H9 (cell line): ENCODE measurements around the gene POLR2H. TPM values are rescaled to one million over a fixed set of nuclear protein-coding genes. Genes with fewer than 3 reads are reported as not detected.

Experiments
- DNase-seq: peaks from one replicate; pipeline ENCODE4 v3.0.0-alpha.2; 2017
- H2AFZ ChIP-seq: one replicate; pipeline ENCODE4 v1.6.1; 2013; ENCODE audit warnings: mild to moderate bottlenecking, low read length, control low read depth, moderate library complexity
- H2AK5ac ChIP-seq: 2 replicates; pipeline ENCODE4 v1.6.1; 2013; ENCODE audit warnings: low read length, control low read depth, mixed read lengths; ENCODE audit not compliant: insufficient read length
- H2BK120ac ChIP-seq: one replicate; pipeline ENCODE4 v1.6.1; 2013; ENCODE audit warnings: low read depth, mild to moderate bottlenecking, low read length, control low read depth, inconsistent platforms; ENCODE audit not compliant: poor library complexity, severe bottlenecking
- H2BK12ac ChIP-seq: 2 replicates; pipeline ENCODE4 v1.6.1; 2013; ENCODE audit warnings: low read length, control low read depth, mixed read lengths, low read depth; ENCODE audit not compliant: insufficient read length
- H2BK15ac ChIP-seq: 2 replicates; pipeline ENCODE4 v1.6.1; 2013; ENCODE audit warnings: low read depth, low read length, control low read depth
- H2BK20ac ChIP-seq: one replicate; pipeline ENCODE4 v1.6.1; 2013; ENCODE audit warnings: low read depth, mild to moderate bottlenecking, low read length, control low read depth, inconsistent platforms; ENCODE audit not compliant: poor library complexity, severe bottlenecking
- H2BK5ac ChIP-seq: 2 replicates; pipeline ENCODE4 v1.6.1; 2013; ENCODE audit warnings: low read length, control low read depth, mixed read lengths; ENCODE audit not compliant: insufficient read length
- H3K14ac ChIP-seq: 2 replicates; pipeline ENCODE4 v1.6.1; 2013; ENCODE audit warnings: low read length, control low read depth; ENCODE audit not compliant: insufficient read depth
- H3K18ac ChIP-seq: 2 replicates; pipeline ENCODE4 v1.6.1; 2013; ENCODE audit warnings: low read depth, mild to moderate bottlenecking, mixed read lengths, low read length, control low read depth; ENCODE audit not compliant: insufficient read length
- H3K23ac ChIP-seq: 2 replicates; pipeline ENCODE4 v1.6.1; 2013; ENCODE audit warnings: low read length, control low read depth, mixed read lengths, low read depth; ENCODE audit not compliant: insufficient read length
- H3K23me2 ChIP-seq: 2 replicates; pipeline ENCODE4 v1.6.1; 2013; ENCODE audit warnings: low read depth, mild to moderate bottlenecking, mixed read lengths, low read length, control low read depth; ENCODE audit not compliant: insufficient read length, poor library complexity, severe bottlenecking
- H3K27ac ChIP-seq: 2 replicates; pipeline ENCODE4 v1.5.1; 2013; ENCODE audit warnings: low read length, control low read depth, mixed read lengths, low read depth; ENCODE audit not compliant: insufficient read length
- H3K27me3 ChIP-seq: 2 replicates; pipeline ENCODE4 v1.6.1; 2013; ENCODE audit warnings: low read length, control low read depth, inconsistent platforms; ENCODE audit not compliant: insufficient read depth
- H3K4ac ChIP-seq: 2 replicates; pipeline ENCODE4 v1.6.1; 2013; ENCODE audit warnings: low read depth, mild to moderate bottlenecking, control low read depth, inconsistent platforms, low read length, moderate library complexity
- H3K4me1 ChIP-seq: 2 replicates; pipeline ENCODE4 v1.6.1; 2013; ENCODE audit warnings: low read length, control low read depth, inconsistent platforms; ENCODE audit not compliant: insufficient read depth
- H3K4me2 ChIP-seq: 2 replicates; pipeline ENCODE4 v1.6.1; 2013; ENCODE audit warnings: low read length, control low read depth, mixed read lengths; ENCODE audit not compliant: insufficient read length, insufficient read depth
- H3K56ac ChIP-seq: 2 replicates; pipeline ENCODE4 v1.6.1; 2013; ENCODE audit warnings: low read depth, mild to moderate bottlenecking, mixed read lengths, low read length, control low read depth; ENCODE audit not compliant: insufficient read length
- H3K79me1 ChIP-seq: 2 replicates; pipeline ENCODE4 v1.6.1; 2013; ENCODE audit warnings: low read depth, mild to moderate bottlenecking, moderate library complexity, low read length, control low read depth, inconsistent platforms; ENCODE audit not compliant: insufficient read depth, poor library complexity, severe bottlenecking
- H3K79me2 ChIP-seq: 2 replicates; pipeline ENCODE4 v1.6.1; 2013; ENCODE audit warnings: low read length, control low read depth, inconsistent platforms; ENCODE audit not compliant: insufficient read depth
- H3K9ac ChIP-seq: 2 replicates; pipeline ENCODE4 v1.6.1; 2013; ENCODE audit warnings: low read length, control low read depth, mixed read lengths; ENCODE audit not compliant: insufficient read length; ENCODE audit errors: extremely low read depth
- H3K9me3 ChIP-seq: one replicate; pipeline ENCODE4 v1.6.1; 2013; ENCODE audit warnings: low read depth, low read length, inconsistent platforms; ENCODE audit not compliant: control insufficient read depth
- H3T11ph ChIP-seq: one replicate; pipeline ENCODE4 v1.6.1; 2013; ENCODE audit warnings: mild to moderate bottlenecking, low read length, control low read depth, inconsistent platforms
- H4K20me1 ChIP-seq: one replicate; pipeline ENCODE4 v1.6.1; 2013; ENCODE audit not compliant: control insufficient read depth, insufficient read length, insufficient read depth
- H4K5ac ChIP-seq: 2 replicates; pipeline ENCODE4 v1.6.1; 2013; ENCODE audit warnings: low read depth, mild to moderate bottlenecking, mixed read lengths, low read length, control low read depth; ENCODE audit not compliant: insufficient read length
- H4K8ac ChIP-seq: replicated peaks from 2 replicates; pipeline ENCODE4 v1.6.1; 2013; ENCODE audit warnings: low read length, control low read depth, mixed read lengths, low read depth; ENCODE audit not compliant: insufficient read length
- H4K91ac ChIP-seq: 2 replicates; pipeline ENCODE4 v1.6.1; 2013; ENCODE audit warnings: low read depth, mild to moderate bottlenecking, moderate library complexity, mixed read lengths, low read length, control low read depth; ENCODE audit not compliant: insufficient read length
- H3K27ac Mint-ChIP-seq, 3 experiments: 2 replicates in 2 of 3; 3 replicates in 1 of 3; pipeline ENCODE4 v1.8.0; 2020 to 2021; ENCODE audit warnings: mixed read lengths in 3 of 3, mild to moderate bottlenecking in 1 of 3, moderate library complexity in 1 of 3
- H3K27me3 Mint-ChIP-seq: 2 replicates; pipeline ENCODE4 v1.8.0; 2021; ENCODE audit warnings: low read depth, mild to moderate bottlenecking, moderate library complexity, mixed read lengths
- H3K36me3 Mint-ChIP-seq, 3 experiments: 2 replicates in 2 of 3; 3 replicates in 1 of 3; pipeline ENCODE4 v1.8.0; 2020 to 2021; ENCODE audit warnings: low read depth in 3 of 3, mixed read lengths in 3 of 3; ENCODE audit not compliant: insufficient read depth in 1 of 3
- H3K4me1 Mint-ChIP-seq, 2 experiments: 2 replicates each; pipeline ENCODE4 v1.8.0; 2020; ENCODE audit warnings: mixed read lengths in 2 of 2
- H3K4me3 Mint-ChIP-seq, 2 experiments: 2 replicates in 1 of 2; 3 replicates in 1 of 2; pipeline ENCODE4 v1.8.0; 2020 to 2021; ENCODE audit warnings: mild to moderate bottlenecking in 2 of 2, mixed read lengths in 2 of 2, moderate library complexity in 1 of 2
- H3K9me3 Mint-ChIP-seq, 2 experiments: 2 replicates in 1 of 2; 3 replicates in 1 of 2; pipeline ENCODE4 v1.8.0; 2020; ENCODE audit warnings: mild to moderate bottlenecking in 2 of 2, mixed read lengths in 2 of 2, moderate library complexity in 1 of 2
- WGBS: extraction: QIAGEN DNeasy Blood & Tissue Kit; methylation state at CpG from one replicate; pipeline ENCODE4 v1.1.7; 2013; ENCODE audit warnings: missing lambda C conversion rate, low lambda C conversion rate, mixed read lengths; ENCODE audit not compliant: insufficient read length; ENCODE audit errors: extremely low coverage; 5-methylcytosine and 5-hydroxymethylcytosine counted together
- total RNA-seq: library from RNA; stranded (reverse); gene quantifications from 2 replicates; pipeline ENCODE4 v1.2.1, GENCODE V29; 2021
- TF ChIP-seq, protein P1 (sequence below): fragments of 200-600 bp; sonication (generic); conservative IDR thresholded peaks from 3 replicates; pipeline ENCODE4 v1.8.0; 2021; ENCODE audit warnings: antibody characterized with exemption, mild to moderate bottlenecking

Gene POLR2H
- total RNA-seq, 1 experiment from 2014 or later, result 115 TPM

DNA sequence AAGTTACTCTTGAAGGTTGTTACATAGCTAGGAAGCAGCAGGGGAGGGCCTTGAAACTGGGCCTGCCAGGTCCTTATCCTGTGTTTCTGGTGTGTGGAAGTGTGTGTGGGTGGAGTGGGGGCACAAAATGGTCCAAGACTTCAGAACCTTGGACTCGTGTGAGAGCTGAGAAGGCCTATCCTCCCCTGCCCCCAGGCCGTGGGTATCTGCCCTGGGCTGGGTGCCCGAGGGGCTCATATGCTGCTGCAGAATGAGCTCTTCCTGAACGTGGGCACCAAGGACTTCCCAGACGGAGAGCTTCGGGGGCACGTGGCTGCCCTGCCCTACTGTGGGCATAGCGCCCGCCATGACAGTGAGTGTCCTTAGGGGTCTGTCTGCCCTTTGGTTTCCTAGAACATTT is 22.8 kb downstream of the POLR2H start:
- Histone ChIP-seq H3K27me3 (peaks cover 23% of the 10 kb centered on the region), H4K8ac (no peak overlapping the region), H2BK20ac (no peak overlapping the region), H3K9ac (no peak overlapping the region), H2AK5ac (no peak overlapping the region), H3K23me2 (peaks cover 9% of the 10 kb centered on the region), H2BK12ac (no peak overlapping the region), H2BK120ac (no peak overlapping the region), H3K79me2 (no peaks in the 10 kb centered on the region), H2BK5ac (no peak overlapping the region), H3K4me1 (no peaks in the 10 kb centered on the region), H3K27ac (no peak overlapping the region), H2AFZ (no peak overlapping the region), H3K18ac (no peak overlapping the region), H4K91ac (no peak overlapping the region), H2BK15ac (no peak overlapping the region), H3K14ac (no peak overlapping the region), H3K23ac (no peak overlapping the region), H4K5ac (no peak overlapping the region), H3K4me2 (no peak overlapping the region), H3K79me1 (no peaks in the 10 kb centered on the region), H4K20me1 (peaks cover 2% of the 10 kb centered on the region), H3K56ac (no peak overlapping the region), H3K9me3 (no peaks in the 10 kb centered on the region), H3T11ph (no peak overlapping the region), H3K4ac (no peak overlapping the region)
- Mint-ChIP-seq H3K27me3 (peaks cover 56% of the 10 kb centered on the region), H3K27ac (no peak overlapping the region), H3K4me1 (peaks cover 3 to 5% of the 10 kb centered on the region in 2 experiments), H3K9me3 (peaks cover 0 to 3% of the 10 kb centered on the region in 2 experiments; a peak in 3 of 5 replicates), H3K36me3 (no peaks in the 10 kb centered on the region), H3K4me3 (no peak overlapping the region)
- DNase-seq, result no peak
- TF ChIP-seq, protein P1, sequence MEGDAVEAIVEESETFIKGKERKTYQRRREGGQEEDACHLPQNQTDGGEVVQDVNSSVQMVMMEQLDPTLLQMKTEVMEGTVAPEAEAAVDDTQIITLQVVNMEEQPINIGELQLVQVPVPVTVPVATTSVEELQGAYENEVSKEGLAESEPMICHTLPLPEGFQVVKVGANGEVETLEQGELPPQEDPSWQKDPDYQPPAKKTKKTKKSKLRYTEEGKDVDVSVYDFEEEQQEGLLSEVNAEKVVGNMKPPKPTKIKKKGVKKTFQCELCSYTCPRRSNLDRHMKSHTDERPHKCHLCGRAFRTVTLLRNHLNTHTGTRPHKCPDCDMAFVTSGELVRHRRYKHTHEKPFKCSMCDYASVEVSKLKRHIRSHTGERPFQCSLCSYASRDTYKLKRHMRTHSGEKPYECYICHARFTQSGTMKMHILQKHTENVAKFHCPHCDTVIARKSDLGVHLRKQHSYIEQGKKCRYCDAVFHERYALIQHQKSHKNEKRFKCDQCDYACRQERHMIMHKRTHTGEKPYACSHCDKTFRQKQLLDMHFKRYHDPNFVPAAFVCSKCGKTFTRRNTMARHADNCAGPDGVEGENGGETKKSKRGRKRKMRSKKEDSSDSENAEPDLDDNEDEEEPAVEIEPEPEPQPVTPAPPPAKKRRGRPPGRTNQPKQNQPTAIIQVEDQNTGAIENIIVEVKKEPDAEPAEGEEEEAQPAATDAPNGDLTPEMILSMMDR, result no peak
- no CpG with 5 or more reads among the region's 9 CpGs for WGBS
